C1 segment of cervical spinal cord (tissue), 14 donors: ENCODE results near the gene SLC11A2.
"Not testable (repeated sequence)": the region's sequence is repeated elsewhere in the genome, so short reads cannot be mapped to it uniquely, and the experiment has no call there.

ENCODE experiments used
- DNase-seq, 14 donors: peaks; one replicate each; lab custom pipeline; 2025; lab: John Stamatoyannopoulos, UW

The SLC11A2 gene

GRCh38 chr12:50991291-50991690 lies 34.9 kb downstream of the SLC11A2 start:
- DNase-seq = no peak

GRCh38 chr12:50990791-50991190 lies 35.4 kb downstream of the SLC11A2 start:
- DNase-seq = no peak

GRCh38 chr12:50990147-50990727 lies 35.9 kb downstream of the SLC11A2 start:
- DNase-seq = no peak

- no peak for DNase-seq
These were observed 37.3 kb downstream of the SLC11A2 start for GRCh38 chr12:50988871-50989270.

- DNase-seq = no peak
These were observed 38.1 kb downstream of the SLC11A2 start for GRCh38 chr12:50988051-50988450.

- peak in 3 of 14 donors; percentile 12 to 24 (median 23) for DNase-seq
These were observed 39.0 kb downstream of the SLC11A2 start for GRCh38 chr12:50986966-50987737.

GRCh38 chr12:50985322-50985721 lies 40.9 kb downstream of the SLC11A2 start:
- peak in 1 of 14 donors; percentile 3 for DNase-seq

- DNase-seq = peak in 1 of 14 donors; percentile 3
These were observed 41.4 kb downstream of the SLC11A2 start for GRCh38 chr12:50984586-50985298.

GRCh38 chr12:50981319-50982239 lies 44.6 kb downstream of the SLC11A2 start:
- no peak for DNase-seq

GRCh38 chr12:50980545-50980944 lies 45.6 kb downstream of the SLC11A2 start:
- DNase-seq = no peak

- DNase-seq = no peak
These were observed 46.7 kb downstream of the SLC11A2 start for GRCh38 chr12:50979369-50980052.

GRCh38 chr12:50971946-50972345 lies 54.2 kb downstream of the SLC11A2 start:
- DNase-seq = no peak

GRCh38 chr12:50964432-50964831 lies 61.8 kb downstream of the SLC11A2 start:
- no peak for DNase-seq

GRCh38 chr12:50961708-50962107 lies 64.5 kb downstream of the SLC11A2 start:
- no peak for DNase-seq

- DNase-seq = no peak
These were observed 66.1 kb downstream of the SLC11A2 start for GRCh38 chr12:50960130-50960529.

GRCh38 chr12:50955697-50956096 lies 70.5 kb downstream of the SLC11A2 start:
- DNase-seq = no peak

GRCh38 chr12:50955288-50955687 lies 70.9 kb downstream of the SLC11A2 start:
- no peak for DNase-seq

GRCh38 chr12:50954789-50955188 lies 71.4 kb downstream of the SLC11A2 start:
- DNase-seq = not testable (repeated sequence)

- DNase-seq = no peak
These were observed 73.1 kb downstream of the SLC11A2 start for GRCh38 chr12:50953047-50953446.

GRCh38 chr12:50952510-50952909 lies 73.7 kb downstream of the SLC11A2 start, which contains the start of gene HIGD1C:
HIGD1C (plus strand) TSS chr12:50952544; CDS start chr12:50953999, 1,455 bp downstream.
- DNase-seq = no peak

- no peak for DNase-seq
These were observed 75.1 kb downstream of the SLC11A2 start for GRCh38 chr12:50951112-50951511.
